Measurements from ENCODE around the gene TFB1M.

DNA sequence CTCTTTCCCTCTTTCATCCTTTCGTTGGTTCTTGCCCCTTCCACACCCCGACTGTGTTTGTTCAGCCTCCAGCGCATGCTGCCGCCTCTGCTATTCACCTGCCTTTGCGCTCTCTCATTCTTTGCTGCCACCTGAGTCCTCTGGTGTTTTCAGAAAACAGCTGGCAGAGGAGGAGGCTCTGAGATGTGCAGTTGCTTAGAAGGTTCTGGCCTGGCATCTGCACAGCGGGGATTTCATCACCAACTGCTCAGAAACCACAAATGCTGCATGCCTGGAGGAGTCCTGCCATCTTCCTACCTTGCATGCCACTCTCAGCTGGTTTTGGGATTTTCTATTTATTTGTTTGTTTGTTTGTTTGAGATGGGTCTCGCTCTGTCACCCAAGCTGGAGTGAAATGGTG is 89.7 kb downstream of the TFB1M start:
- TF ChIP-seq, protein P1, sequence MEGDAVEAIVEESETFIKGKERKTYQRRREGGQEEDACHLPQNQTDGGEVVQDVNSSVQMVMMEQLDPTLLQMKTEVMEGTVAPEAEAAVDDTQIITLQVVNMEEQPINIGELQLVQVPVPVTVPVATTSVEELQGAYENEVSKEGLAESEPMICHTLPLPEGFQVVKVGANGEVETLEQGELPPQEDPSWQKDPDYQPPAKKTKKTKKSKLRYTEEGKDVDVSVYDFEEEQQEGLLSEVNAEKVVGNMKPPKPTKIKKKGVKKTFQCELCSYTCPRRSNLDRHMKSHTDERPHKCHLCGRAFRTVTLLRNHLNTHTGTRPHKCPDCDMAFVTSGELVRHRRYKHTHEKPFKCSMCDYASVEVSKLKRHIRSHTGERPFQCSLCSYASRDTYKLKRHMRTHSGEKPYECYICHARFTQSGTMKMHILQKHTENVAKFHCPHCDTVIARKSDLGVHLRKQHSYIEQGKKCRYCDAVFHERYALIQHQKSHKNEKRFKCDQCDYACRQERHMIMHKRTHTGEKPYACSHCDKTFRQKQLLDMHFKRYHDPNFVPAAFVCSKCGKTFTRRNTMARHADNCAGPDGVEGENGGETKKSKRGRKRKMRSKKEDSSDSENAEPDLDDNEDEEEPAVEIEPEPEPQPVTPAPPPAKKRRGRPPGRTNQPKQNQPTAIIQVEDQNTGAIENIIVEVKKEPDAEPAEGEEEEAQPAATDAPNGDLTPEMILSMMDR (IDR thresholded peaks at IDR 0.05), result no peak
- TF ChIP-seq POLR2A (IDR thresholded peaks at IDR 0.05), result no peak
